Activated CD8-positive, alpha-beta memory T cell treated with anti-CD3 and anti-CD28 coated beads, Interleukin-2, amount 50 U/mL, for 24 hours (primary cell): Measurements from ENCODE around the gene BSDC1.
"Not testable (repeated sequence)": the region's sequence is repeated elsewhere in the genome, so short reads cannot be mapped to it uniquely, and the experiment has no call there.

Source experiments
- DNase-seq: peaks from one replicate; pipeline ENCODE4 v3.0.0-alpha.2; 2020; ENCODE audit errors: extremely low read depth

Gene BSDC1, protein sequence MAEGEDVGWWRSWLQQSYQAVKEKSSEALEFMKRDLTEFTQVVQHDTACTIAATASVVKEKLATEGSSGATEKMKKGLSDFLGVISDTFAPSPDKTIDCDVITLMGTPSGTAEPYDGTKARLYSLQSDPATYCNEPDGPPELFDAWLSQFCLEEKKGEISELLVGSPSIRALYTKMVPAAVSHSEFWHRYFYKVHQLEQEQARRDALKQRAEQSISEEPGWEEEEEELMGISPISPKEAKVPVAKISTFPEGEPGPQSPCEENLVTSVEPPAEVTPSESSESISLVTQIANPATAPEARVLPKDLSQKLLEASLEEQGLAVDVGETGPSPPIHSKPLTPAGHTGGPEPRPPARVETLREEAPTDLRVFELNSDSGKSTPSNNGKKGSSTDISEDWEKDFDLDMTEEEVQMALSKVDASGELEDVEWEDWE

DNA sequence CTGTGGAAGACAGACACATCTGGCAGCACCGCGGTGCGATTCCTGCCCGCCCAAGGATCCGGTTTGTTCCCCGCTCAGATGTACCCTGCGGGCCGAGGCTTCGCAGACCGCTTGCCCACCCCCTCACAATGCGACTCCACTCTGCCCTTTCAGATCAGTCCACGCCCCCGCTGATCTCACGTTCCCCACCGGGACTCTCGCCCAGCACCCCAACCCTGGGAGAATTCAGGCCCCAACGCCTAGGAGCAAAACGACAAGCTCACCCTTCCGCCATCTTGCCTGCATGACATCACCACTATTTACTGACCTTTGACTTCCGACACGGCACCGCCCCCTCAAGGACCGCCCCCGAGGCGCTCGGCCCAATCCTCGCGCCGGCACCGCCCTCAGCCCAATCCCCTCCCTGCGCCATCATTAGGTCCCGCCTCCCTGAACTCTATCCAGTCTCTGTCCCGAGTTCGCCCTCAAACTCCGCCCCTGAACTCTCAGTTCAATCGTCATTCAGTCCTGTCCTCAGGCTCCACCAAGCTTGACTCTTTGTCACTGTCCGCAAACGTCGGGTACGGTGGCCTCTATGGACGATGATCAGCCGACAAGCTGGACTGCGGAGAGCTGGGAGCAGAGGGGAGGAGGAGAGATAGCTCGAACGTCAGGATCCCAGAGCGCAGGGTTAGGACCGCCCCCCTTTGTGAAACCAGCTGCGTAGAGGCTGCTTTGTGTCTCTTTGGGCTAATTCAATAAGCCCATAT is at the start of gene BSDC1:
Gene BSDC1 (minus strand): TSS at position 301 of the 749 bp plus-strand sequence. CDS start 27 bp downstream, at position 274.
- peak; percentile 96 for DNase-seq

DNA sequence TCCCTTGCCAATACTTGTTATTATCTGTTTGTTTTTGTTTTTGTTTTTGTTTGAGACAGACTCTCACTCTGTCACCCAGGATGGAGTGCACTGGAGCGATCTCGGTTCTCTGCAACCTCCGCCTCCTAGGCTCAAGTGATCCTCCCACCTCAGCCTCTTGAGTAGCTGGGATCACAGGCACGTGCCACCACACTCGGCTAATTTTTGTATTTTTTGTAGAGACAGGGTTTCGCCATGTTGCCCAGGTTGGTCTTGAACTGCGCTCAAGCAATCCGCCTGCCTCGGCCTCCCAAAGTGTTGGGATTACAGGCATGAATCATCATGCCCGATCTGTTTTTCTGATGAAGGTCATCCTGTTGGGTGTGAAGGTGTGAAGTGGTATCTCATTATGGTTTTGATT is 47.2 kb upstream of the BSDC1 start:
- not testable (repeated sequence) for DNase-seq

DNA sequence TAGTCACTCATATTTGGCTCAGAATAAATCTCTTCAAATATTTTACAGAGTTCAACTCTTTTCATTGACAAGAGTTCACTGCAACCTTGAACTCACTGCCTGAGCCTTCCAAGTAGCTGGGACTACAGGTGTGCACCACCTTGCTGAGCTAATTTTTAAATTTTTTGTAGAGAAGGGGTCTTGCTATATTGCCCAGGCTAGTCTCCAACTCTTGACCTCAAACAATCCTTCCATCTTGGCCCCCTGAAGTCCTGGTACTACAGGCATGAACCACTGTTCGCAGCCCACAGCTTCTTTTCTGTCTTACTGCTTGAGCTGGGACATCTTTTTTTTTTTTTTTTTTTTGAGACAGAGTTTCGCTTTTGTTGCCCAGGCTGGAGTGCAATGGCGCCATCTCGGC is 44.5 kb upstream of the BSDC1 start:
- DNase-seq: not testable (repeated sequence)

DNA sequence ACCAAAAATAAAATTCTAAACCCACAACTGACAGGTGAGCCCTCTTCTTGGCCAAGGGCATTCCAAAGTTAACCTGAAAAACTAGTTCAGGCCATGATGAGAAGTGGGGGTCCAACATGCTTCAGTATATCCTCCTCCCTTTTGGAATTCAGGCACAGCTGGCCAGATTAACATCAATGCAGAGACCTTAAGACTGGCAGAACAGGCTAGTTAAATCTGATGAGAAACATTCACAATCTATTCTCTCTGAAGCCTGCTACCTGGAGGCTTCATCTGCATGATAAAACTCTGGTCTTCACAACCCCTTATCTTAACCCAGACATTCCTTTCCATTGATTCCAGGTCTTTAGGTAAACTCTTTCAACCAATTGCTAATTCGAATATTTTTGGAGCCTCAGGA is 43.9 kb upstream of the BSDC1 start:
- no peak for DNase-seq

DNA sequence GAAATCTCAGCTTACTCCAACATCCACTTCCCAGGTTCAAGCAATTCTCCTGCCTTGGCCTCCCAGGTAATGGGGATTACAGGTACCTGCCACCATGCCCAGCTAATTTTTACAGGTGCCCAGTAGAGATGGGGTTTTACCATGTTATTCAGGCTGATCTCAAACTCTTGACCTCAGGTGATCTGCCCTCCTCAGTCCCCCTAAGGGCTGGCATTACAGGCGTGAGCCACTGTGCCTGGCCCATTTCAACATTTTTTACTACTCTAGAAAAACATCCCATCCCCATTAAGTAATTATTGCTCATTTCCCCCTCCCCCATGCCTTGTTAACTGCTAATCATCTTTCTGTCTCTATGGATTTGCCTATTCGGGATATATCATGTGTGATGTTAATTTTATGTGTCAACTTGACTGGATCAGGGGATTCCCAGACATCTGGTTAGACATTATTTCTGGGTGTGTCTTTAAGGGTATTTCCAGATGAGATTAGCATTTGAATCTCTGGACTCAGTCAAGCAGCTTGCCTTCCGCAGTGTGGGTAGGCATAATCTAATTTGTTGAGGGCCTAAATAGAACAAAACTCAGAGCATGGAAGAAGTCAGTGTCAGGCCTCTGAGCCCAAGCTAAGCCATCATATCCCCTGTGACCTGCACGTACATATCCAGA is 37.6 kb upstream of the BSDC1 start:
- DNase-seq: no peak

DNA sequence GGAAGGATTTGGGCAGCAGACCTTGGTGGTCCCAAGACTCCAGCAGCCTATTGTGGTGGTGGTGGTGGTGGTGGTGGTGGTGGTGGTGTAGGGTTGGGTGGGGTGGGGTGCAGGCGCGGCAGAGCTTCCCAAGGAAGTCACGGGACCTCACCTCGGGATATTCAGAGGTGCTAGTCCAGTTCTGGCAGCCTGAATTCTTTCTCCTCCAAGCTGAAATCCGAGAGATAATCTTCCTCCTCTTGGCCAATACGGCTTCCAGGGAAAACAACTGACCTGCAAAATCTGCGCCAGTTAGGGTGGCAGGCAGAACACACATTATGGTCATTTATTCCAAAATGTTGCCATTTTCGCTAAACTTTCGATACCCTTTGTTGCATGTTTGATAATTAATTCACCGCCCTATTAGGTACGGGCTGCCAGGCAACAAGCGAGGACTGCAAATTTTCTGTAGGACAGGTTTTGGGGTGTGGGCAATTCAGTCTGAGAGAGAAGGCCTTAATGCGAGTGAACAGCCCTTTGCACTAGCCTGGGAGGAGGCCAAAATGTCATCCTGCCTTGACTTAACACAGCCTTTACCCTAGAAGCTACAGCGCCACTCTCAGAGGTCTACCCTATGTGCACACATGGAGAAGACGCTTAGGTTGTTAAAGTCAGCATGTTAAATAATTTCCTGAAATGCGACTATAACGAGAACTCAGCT is 33.2 kb upstream of the BSDC1 start:
- no peak for DNase-seq

DNA sequence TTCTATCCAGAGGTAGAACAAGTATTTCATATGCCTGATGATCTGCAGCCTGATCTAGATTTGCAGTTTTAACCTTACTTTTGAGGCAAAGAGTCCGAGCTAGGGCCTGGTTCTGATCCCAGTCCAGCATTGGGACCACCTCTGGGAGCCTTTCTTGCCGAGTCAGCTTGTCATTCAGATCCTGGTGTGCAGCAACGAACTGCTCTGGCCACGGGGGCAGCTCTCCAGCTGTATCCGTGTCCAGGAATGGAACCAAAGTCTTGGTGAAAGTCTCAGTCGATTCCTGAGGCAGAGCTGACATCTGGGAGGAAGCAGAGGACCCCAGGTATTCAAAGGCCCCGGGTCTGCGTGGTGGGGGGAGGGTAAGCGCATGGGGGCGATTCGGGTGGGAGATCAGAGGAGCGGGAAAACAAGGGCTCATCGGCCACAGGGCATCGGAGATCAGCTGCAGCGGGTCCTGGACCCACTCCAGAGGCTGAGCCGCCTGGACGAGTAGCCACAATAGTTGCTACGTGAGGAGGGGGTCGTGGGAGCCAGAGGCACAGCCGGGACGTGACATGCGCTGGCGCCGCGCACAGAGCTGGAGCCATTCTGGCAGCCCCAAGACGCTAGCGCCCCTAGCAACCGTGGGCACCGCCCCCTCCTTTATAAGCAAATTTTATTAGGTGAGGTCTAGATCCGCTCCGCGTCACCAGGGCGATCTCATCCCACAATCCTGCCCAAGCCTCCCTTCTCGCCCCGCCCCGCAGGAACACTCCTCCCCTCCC is 32.4 kb upstream of the BSDC1 start:
- no peak for DNase-seq

DNA sequence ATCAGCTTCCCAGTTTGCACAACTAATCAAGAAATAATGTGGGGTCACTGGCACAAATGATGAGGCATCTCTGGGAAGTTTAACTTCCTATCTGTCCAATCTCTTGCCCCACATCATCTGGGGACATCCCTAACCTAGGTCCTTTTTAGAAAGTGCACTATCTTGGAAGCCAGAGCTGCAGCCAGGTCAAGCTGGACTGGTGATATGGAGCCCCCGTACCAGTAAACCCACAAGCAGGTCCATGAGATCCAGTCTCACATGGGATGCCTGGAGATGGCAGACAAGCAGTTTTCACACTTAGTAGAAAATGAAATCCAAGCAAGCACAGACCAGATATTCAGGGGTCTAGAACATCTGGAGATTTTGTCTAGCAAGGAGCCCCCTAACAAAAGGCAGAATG is 27.5 kb upstream of the BSDC1 start:
- DNase-seq: no peak

DNA sequence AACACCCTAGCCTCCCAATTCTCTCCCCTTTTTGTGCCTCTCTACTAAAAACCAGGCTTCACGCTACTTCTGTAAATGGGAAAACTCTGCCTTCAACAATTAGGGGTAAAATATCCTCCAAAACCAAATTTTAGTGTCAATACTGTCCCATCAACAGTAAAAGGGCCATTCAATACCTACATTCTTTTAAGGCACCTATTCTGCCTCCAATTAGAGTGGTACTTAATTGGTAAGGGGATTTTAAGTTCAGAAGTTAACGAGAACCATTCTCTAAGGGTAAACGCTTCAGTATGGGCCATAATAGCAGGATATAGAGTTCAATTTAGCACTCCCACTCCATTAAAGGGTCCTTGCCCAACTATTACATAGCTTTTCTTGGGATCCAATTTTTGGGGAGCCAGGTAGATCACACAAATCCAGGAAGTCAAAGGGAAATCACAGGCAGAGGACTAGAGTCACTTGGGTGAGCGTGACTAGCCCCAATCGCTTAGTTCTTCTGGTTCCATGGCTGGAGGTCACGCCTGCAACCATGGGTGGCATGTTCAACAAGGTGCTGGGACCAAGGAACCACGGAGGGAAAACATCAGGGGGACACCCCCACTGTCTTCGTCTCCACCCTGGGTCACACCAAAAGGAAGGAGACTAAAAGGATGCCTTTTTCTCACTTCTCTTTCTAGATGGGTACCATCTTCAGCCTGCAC is 20.1 kb upstream of the BSDC1 start:
- no peak for DNase-seq

DNA sequence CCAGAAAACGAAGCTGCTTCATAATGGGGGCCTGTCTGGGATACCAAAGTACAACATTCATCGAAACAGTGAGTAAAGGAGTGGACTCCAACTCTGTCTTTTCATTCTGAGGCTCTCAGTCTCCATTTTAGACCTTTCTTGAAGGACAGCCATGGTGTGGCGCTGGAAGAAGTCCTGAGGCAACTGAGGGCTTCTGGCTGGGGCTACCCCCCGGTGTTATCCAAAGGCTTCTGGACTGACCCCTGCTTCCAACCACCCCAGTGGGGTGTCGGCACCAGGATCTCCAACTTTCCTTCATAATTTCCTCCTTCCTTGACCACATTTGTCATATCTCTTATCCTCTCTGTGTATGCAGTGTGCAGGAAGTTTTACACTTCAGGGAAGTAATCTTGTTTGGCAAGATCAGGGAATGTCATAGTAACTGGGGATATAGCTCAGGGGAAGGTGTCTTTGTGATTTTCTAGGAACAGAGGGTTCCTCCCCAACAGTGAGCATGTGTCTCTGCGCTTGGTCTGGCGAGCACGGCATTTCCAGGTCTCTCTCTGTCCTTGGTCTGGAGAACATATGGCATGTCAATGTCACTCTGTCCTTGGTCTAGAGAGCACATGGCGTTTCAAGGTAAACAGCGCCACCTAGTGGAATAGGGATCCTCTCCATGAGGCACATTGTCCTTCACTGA is 19.4 kb upstream of the BSDC1 start:
- DNase-seq: peak; percentile 46

DNA sequence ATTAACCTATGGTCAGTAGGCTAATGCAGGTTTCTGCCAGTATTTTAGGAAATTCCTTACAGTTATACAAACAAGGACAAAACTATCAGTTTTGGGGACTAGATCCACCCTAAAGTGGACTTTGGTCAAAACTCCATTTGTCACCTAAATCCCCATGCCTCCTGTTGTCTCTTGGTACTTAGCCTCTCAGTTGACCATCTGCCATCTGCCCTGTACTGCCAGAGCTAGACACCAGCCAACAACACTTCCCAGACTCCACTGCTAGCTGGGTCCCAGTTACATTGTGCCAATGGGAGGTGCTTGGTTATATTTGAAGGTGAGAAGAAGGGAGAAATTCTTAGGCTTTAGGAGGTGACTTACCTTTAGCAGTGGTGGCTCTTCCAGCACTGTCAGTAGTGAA is 17.0 kb upstream of the BSDC1 start:
- no peak for DNase-seq

DNA sequence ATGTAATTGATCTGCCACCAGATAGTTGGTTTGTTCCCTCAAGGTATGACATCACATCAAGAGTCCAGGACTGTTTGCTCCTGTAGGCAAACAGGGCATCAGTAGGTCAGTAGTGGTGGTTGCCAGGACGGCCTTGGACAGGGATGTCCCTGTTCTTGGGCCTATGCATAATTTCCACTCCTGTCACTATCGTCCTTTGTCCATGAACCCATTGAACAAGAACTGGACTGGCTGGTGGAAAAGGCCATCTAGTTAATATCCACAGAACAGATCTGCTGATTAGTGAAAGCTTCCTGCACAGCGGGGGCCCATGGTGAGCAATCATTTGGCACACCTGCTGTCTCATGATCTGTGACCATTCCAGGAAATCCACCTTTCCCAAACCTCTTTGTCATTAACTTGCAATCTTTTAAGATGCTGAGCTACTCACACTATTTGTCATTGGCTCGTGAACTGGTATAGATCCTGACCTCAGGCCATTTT is 12.4 kb upstream of the BSDC1 start:
- DNase-seq: no peak

DNA sequence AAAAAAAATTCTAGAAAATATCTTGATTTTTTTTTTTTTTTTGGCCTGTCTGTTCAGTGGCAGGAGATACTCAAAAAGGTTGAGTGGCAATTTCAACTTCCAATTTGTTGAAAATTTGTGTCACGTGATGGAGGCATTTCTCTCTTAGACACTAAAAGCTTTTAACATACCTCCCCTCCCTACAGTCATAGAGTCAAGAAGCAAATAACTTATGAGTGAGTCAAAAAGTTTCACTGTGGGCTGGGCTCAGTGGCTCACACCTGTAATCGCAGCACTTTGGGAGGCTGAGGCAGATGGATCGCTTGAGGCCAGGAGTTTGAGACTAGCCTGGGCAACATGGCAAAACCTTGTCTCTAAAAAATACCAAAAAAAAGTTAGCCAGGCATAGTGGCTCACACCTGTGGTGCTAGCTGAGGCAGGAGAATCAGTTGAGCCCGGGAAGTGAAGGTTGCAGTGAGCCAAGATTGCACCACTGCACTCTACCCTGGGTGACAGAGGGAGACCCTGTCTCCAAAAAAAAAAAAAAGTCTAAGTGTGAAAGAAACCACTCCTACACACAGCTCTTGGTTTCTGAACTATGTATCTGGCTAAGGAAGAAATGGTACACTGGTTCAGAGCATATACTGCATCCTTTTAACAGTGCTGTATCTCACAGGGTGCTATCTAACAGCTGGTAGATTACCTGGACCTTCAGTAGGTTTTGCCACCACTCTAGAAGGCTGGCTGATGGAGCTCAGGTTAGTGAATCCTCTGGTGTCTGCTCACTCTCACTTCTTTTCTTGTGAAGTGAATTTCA is 11.6 kb upstream of the BSDC1 start:
- no peak for DNase-seq

DNA sequence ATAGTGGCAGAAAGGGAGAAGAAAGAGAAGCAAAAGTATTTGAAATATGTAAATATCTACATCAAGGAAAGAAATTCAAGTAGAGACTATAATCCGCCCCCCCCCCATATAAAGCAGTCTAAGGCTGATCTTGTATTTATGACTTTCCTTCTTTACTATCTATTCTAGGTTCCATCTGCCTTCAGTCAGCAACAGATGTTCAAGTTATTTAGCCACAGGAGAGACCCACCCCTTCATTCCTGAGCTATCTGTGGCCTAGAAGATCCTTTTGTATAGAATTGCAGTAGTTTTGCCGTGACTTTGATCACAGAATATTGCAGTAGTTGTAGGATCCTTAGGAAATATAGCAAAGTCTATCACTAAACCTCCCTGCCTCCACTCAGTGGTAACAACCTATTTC is 10.7 kb upstream of the BSDC1 start:
- no peak for DNase-seq

DNA sequence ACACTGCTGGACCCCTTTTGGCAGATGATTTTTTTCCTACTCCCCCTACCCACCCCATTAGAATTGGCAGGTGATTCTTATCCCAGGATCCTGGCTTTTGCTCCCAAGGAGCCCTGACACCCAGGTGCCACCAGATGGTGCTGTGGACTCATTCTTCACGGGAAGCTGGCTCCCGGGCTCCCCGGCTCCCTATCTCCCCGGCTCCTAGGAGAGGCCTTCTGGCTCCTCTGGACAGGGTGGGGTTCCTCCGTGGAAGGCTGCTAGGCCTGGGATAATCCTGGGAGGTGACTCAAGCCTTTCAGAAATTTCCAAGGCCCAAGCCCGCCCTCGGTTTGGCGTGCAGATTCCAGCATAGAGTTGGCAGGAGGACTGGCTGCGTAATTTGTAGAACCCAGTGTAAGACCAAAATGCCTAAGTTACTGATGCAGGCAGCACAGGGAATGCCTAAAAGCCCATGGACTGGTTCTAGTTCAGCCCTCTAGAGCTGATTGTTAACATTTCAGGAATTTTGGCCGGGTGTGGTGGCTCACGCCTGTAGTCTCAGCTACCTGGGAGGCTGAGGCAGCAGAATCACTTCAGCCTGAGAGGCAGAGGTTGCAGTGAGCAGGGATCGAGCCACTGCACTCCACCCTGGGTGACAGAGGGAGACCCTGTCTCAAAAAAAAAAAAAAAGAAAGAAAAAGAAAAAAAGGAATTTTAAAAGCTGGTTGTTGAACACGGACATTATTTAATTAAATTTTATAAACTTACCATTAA is 6.8 kb upstream of the BSDC1 start:
- DNase-seq: peak; percentile 14

DNA sequence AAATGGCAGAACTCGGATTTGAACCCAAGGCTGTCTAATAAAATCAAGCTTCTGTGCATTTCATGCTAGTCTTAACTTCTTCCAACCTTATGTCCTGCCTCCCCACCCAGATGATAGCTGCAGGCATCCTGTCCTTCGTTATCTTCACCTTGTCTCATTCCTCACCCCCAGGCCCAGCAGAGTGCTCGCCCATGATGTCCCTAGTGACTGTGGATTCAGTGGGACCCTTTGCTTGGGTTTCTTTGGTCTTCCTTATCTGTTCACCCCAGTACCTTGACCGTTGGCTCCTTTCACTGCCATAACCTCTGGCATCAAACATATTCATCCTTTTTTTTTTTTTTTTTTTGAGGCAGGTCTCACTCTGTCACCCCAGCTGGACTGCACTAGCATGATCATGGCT is 5.6 kb upstream of the BSDC1 start:
- DNase-seq: no peak

DNA sequence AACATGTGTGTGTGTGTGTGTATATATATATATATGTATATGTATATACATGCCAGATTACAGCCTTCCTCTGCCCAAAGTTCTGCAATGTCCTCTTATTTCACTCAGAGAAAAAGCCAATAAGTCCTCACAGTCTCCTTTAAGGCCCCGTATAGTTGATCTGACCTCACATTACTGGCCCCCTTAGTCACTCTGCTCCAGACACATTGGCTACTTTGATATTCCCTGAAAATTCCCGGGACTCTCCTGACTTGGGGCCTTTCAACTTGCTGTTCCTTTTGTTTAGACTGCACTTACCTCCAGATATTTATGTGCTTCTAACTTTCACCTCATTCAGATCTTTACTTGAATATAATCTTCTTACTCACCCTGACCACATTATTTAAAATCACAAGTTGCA is 4.2 kb upstream of the BSDC1 start:
- DNase-seq: no peak

DNA sequence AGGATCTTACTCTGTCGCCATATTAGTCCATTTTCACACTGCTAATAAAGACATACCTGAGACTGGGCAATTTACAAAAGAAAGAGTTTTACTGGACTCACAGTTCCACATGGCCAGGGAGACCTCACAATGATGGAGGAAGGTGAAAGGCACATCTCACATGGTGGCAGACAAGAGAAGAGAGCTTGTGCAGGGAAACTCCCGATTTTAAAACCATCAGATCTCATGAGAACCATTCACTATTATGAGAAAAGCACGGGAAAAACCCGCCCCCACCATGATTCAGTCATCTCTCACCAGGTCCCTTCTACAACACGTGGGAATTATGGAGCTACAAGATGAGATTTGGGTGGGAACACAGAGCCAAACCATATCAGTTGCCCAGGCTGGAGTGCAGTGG is 2.3 kb upstream of the BSDC1 start:
- not testable (repeated sequence) for DNase-seq
